ENCODE results near the gene COL11A2.

The COL11A2 gene

DNA sequence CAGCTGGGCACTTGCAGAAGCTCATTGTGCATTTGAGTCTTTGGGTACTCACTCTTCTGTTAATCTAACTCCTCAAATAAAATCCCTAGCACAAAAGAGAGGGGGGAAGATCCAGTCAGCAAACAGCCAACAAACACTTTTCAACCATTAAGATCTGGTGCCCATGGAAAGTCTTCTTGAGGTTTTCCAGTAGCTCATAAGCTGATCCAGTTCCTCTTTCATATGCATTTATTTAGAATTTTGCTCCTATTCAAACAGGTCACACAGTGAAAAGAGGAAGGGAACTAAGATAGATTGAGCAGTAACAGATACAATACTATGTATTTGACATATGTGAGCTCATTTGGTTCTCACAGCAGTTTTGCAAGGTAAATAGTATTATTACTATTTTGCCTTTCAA lies 77.9 kb downstream of the COL11A2 start:
- no peak for DNase-seq

DNA sequence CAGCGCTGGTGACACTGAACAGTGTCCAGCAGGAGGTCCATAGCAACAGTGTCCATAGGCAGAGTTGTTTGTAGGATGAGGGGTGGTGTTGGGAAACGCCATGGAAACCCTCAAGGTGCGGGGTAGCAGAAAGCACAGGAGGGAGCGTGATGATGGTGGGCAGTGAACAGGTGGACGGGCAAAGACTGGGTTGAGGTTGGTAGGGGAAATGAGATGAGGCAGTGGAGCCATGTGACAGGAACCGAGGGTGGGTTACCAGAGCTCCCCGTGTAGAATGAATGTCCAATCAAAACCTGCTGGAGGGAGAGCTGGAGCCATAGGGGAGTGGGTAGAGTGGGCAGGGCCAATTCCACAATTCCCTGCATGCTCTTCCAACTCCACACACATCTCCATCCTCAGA lies 78.5 kb downstream of the COL11A2 start:
- peak in 1 of 3 experiments; percentile 7 for DNase-seq

Measured in NCI-H1417 (cell line).